BLaER1 treated with 17β-estradiol and CSF1 and Interleukin-3, amounts not matched to agents 10 nM and 100 nM (cell line): ENCODE data around the gene SUFU.

Experiments
- H3K27ac ChIP-seq, 11 experiments: shearing (Covaris generic); formaldehyde crosslinking; 2 replicates each; pipeline ENCODE4 v1.8.1; 2022
- H3K27me3 ChIP-seq, 11 experiments: shearing (Covaris generic); formaldehyde crosslinking; 2 replicates each; pipeline ENCODE4 v1.8.1; 2022
- H3K36me3 ChIP-seq, 11 experiments: shearing (Covaris generic); formaldehyde crosslinking; 2 replicates each; pipeline ENCODE4 v1.8.1; 2022
- H3K4me1 ChIP-seq, 10 experiments: shearing (Covaris generic); formaldehyde crosslinking; 2 replicates each; pipeline ENCODE4 v1.8.1; 2022
- H3K4me2 ChIP-seq, 11 experiments: shearing (Covaris generic); formaldehyde crosslinking; 2 replicates each; pipeline ENCODE4 v1.8.1; 2022
- H3K4me3 ChIP-seq, 10 experiments: shearing (Covaris generic); formaldehyde crosslinking; 2 replicates each; pipeline ENCODE4 v1.8.1; 2022
- H3K9ac ChIP-seq, 11 experiments: shearing (Covaris generic); formaldehyde crosslinking; 2 replicates each; pipeline ENCODE4 v1.8.1; 2022
- H3K9me3 ChIP-seq, 11 experiments: shearing (Covaris generic); formaldehyde crosslinking; replicated peaks in 1 of 11; 2 replicates each; pipeline ENCODE4 v1.8.1; 2022
- H4K20me1 ChIP-seq, 11 experiments: shearing (Covaris generic); formaldehyde crosslinking; 2 replicates each; pipeline ENCODE4 v1.8.1; 2022
- Cebpa-rat ChIP-seq, 11 experiments: shearing (Covaris generic); IDR thresholded peaks; 2 replicates each; pipeline ENCODE4 v1.8.1; 2022

The SUFU gene

DNA sequence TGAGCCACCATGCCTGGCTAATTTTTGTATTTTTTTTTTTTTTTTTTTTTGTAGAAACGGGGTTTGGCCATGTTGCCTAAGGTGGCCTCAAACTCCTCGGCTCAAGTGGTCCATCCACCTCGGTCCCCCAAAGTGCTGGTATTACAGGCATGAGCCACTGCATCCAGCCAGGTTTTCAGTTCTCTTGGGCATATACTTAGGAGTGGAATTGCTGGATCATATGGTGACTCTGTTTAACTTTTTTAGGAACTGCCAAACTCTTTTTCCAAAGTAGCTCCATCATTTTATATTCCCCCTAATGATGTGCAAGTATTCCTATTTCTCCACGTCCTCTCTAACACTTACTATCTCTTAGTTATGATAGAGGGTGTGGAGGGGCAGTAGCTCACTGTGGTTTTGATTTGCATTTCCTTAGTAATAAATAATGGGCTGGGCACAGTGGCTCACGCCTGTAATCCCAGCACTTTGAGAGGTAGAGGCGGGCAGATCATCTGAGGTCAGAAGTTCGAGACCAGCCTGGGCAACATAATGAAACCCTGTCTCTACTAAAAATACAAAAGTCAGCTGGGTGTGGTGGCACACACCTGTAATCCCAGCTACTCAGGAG lies 41.6 kb downstream of the SUFU start:
- Histone ChIP-seq H3K4me1 (peaks cover 14 to 32% (median 20%) of the 10 kb centered on the region in 10 experiments; a peak in 19 of 20 replicates), H3K4me3 (no peak overlapping the region), H3K4me2 (peak overlapping the region in 7 of 11 experiments; percentile 13 to 73 (median 59); a peak in 8 of 22 replicates), H3K9me3 (no peaks in the 10 kb centered on the region), H3K9ac (no peak overlapping the region), H3K27ac (no peak overlapping the region), H3K36me3 (peaks cover 5 to 44% (median 14%) of the 10 kb centered on the region in 11 experiments; a peak in 21 of 22 replicates), H4K20me1 (peaks cover 7 to 94% (median 14%) of the 10 kb centered on the region in 11 experiments; a peak in 15 of 22 replicates), H3K27me3 (no peaks in the 10 kb centered on the region)
- no peak for TF ChIP-seq Cebpa-rat (IDR thresholded peaks at IDR 0.05)

DNA sequence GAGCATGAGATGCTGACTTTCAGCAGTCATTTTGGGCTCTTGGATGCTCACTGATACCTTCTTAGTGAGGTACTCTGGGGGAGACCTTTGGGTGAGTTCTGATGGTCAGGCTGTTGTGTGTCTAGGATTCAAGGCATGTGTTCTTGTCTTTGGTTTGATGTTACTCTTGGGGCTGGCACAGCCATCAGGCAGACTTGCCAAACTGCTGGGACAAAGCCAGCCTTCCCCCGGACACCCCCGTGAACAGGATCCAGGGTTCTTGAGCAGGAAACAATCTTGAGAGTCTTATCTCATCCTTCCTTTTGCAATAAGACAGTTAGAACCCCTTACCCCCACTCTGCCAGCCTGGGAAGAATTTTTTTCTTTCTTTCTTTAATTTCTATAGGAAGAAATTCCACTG lies 42.2 kb downstream of the SUFU start:
- no peak overlapping the region for H3K4me3 ChIP-seq
- no peak overlapping the region for H3K9ac ChIP-seq
- H3K27ac ChIP-seq = no peak overlapping the region
- no peak for TF ChIP-seq Cebpa-rat (IDR thresholded peaks at IDR 0.05)
- H3K4me2 ChIP-seq = peak overlapping the region; percentile 13 to 73 (median 46); a peak in 19 of 22 replicates
- peaks cover 14 to 32% (median 20%) of the 10 kb centered on the region in 10 experiments; a peak in 19 of 20 replicates for H3K4me1 ChIP-seq
- peaks cover 0 to 5% (median 0%) of the 10 kb centered on the region in 11 experiments; a peak in 2 of 22 replicates for H3K9me3 ChIP-seq
- H3K36me3 ChIP-seq = peaks cover 11 to 50% (median 20%) of the 10 kb centered on the region in 11 experiments
- H4K20me1 ChIP-seq = peaks cover 7 to 90% (median 14%) of the 10 kb centered on the region in 11 experiments; a peak in 15 of 22 replicates
- H3K27me3 ChIP-seq = no peaks in the 10 kb centered on the region

DNA sequence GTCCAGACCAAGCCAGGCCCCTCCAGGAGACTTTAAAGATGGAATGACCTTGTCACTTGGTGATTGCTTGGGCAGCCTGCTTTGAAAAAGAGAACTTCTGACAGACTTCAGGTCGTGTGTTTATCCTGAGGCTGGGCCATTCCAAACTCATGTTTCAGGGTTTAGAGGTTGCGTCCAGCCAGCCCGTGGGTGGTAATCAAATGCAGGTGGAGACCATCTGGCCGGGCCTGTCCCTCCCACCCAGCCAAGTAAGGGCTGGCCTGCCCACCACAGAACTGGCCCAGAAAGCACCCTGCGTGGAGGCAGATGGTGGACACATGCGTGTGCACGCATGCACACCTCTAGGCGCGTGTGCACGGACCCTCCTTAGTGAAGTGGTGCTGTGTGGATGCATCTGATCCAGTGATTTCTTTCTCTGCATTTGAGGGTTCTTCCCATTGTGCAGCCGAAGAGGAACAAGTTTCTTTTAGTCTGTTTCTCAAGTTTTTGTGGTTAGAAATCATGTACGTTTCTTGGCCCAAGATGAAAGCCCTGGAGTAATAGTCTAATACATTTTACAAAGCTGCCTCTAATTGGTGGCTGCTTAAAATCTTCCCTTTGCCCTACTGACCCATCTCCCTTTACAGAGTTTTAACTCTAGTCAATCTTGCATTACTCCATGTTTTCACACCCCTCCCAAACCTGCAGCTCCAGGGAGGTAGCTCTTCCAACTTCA lies 43.0 kb downstream of the SUFU start:
- peak overlapping the region in 1 of 11 experiments; percentile 6; a peak in 1 of 22 replicates for H3K27ac ChIP-seq
- H3K27me3 ChIP-seq = no peaks in the 10 kb centered on the region
- H4K20me1 ChIP-seq = peaks cover 7 to 84% (median 14%) of the 10 kb centered on the region in 11 experiments; a peak in 15 of 22 replicates
- TF ChIP-seq Cebpa-rat (IDR thresholded peaks at IDR 0.05) = no peak
- no peak overlapping the region for H3K9ac ChIP-seq
- peaks cover 18 to 58% (median 28%) of the 10 kb centered on the region in 11 experiments for H3K36me3 ChIP-seq
- peak overlapping the region; percentile 13 to 73 (median 46); a peak in 21 of 22 replicates for H3K4me2 ChIP-seq
- peaks cover 0 to 8% (median 0%) of the 10 kb centered on the region in 11 experiments; a peak in 2 of 22 replicates for H3K9me3 ChIP-seq
- peaks cover 14 to 32% (median 20%) of the 10 kb centered on the region in 10 experiments; a peak in 19 of 20 replicates for H3K4me1 ChIP-seq
- H3K4me3 ChIP-seq = no peak overlapping the region

DNA sequence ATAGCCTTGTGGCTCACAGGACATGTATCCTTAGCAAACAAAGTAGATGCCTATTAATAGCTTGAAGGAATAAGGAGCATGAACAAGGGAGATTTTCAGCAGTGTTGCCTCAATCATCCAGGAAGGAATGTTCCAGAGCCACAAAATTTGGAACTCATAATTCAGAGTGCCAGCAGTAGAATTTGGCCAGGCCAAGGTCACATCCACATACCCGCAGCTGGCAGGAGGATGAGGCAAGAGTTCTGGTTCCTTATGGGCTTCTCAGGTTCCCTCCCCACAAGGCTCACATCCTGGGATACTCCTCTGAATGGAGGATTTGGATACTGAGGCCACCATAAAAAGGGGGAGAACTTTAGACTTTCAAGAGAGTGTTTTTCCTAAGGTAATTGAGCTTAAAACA lies 45.8 kb downstream of the SUFU start:
- peaks cover 0 to 8% (median 0%) of the 10 kb centered on the region in 11 experiments; a peak in 2 of 22 replicates for H3K9me3 ChIP-seq
- peaks cover 14 to 27% (median 20%) of the 10 kb centered on the region in 10 experiments; a peak in 19 of 20 replicates for H3K4me1 ChIP-seq
- no peak overlapping the region for H3K9ac ChIP-seq
- H4K20me1 ChIP-seq = peaks cover 7 to 72% (median 14%) of the 10 kb centered on the region in 11 experiments; a peak in 15 of 22 replicates
- no peak for TF ChIP-seq Cebpa-rat (IDR thresholded peaks at IDR 0.05)
- peaks cover 31 to 75% (median 41%) of the 10 kb centered on the region in 11 experiments for H3K36me3 ChIP-seq
- H3K4me2 ChIP-seq = no peak overlapping the region
- H3K27me3 ChIP-seq = no peaks in the 10 kb centered on the region
- no peak overlapping the region for H3K4me3 ChIP-seq
- H3K27ac ChIP-seq = no peak overlapping the region

DNA sequence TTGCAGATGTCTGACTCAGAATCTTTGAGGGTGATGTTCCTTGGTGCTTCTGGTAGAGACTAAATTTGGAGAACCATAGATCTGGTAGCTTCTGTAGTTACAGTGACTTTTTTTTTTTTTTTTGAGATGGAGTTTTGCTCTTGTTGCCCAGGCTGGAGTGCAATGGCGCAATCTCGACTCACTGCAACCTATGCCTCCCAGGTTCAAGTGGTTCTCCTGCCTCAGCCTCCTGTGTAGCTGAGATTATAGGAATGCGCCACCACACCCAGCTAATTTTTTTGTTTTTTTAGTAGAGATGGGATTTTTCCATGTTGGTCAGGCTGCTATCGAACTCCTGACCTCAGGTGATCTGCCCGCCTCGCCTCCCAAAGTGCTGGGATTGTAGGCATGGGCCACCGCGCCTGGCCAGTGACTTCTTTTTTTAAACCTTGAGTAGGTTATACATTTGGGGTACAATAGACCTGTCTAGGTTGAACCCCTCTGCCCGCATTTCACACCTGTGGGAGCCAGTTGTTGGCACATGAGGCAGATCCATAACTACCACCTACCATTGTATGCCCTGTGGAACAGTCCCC lies 47.0 kb downstream of the SUFU start:
- Histone ChIP-seq H3K27me3 (no peaks in the 10 kb centered on the region), H3K27ac (no peak overlapping the region), H3K9me3 (peaks cover 0 to 8% (median 0%) of the 10 kb centered on the region in 11 experiments; a peak in 2 of 22 replicates), H3K4me2 (no peak overlapping the region), H3K36me3 (peaks cover 31 to 72% (median 42%) of the 10 kb centered on the region in 11 experiments), H3K4me3 (no peak overlapping the region), H3K9ac (no peak overlapping the region), H4K20me1 (peaks cover 2 to 72% (median 14%) of the 10 kb centered on the region in 11 experiments; a peak in 15 of 22 replicates), H3K4me1 (peaks cover 14 to 22% (median 17%) of the 10 kb centered on the region in 10 experiments; a peak in 19 of 20 replicates)
- TF ChIP-seq Cebpa-rat (IDR thresholded peaks at IDR 0.05) = no peak

DNA sequence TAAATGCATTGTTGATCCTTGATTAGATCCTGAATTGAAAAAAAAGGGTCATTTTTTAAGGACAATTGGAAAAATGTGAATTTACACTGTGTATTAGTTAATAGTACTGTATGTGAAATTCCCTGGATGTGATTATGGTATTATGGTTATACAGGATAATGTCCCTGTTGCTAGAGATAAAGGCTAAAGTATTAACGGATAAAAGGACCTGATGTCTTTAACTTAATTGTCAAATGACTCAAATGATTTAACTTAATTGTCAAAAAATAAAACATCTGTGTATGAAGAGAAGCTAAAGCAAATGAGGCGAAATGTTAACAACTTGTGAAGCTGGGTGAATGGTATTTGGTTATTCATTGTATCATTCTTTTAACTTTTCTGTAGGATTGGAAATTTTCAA lies 48.8 kb downstream of the SUFU start:
- Histone ChIP-seq H3K9me3 (peaks cover 0 to 8% (median 0%) of the 10 kb centered on the region in 11 experiments; a peak in 2 of 22 replicates), H3K4me3 (no peak overlapping the region), H3K27ac (no peak overlapping the region), H3K4me1 (peaks cover 0 to 22% (median 12%) of the 10 kb centered on the region in 10 experiments; a peak in 15 of 20 replicates), H3K27me3 (no peaks in the 10 kb centered on the region), H3K9ac (no peak overlapping the region), H3K36me3 (peaks cover 31 to 72% (median 42%) of the 10 kb centered on the region in 11 experiments), H4K20me1 (peaks cover 0 to 72% (median 0%) of the 10 kb centered on the region in 11 experiments; a peak in 7 of 22 replicates), H3K4me2 (no peak overlapping the region)
- no peak for TF ChIP-seq Cebpa-rat (IDR thresholded peaks at IDR 0.05)

DNA sequence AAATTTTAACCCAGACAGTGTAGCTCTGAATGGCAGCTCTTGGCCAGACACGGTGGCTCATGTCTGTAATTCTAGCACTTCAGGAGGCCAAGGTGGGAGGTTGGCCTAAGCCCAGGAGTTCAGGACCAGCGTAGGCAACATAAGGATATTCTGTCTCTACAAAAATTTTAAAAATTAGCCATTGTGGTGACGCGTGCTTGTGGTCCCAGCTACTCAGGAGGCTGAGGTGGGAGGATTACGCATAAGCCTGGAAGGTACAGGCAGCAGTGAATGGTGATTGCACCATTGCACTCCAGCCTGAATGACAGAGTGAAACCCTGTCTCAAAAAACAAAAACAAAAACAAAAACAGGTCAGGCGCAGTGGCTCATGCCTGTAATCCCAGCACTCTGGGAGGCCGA lies 50.0 kb downstream of the SUFU start:
- no peak overlapping the region for H3K9ac ChIP-seq
- H3K4me3 ChIP-seq = no peak overlapping the region
- peaks cover 0 to 28% (median 12%) of the 10 kb centered on the region in 10 experiments; a peak in 15 of 20 replicates for H3K4me1 ChIP-seq
- H3K27ac ChIP-seq = no peak overlapping the region
- no peaks in the 10 kb centered on the region for H3K27me3 ChIP-seq
- H3K9me3 ChIP-seq = peaks cover 0 to 8% (median 0%) of the 10 kb centered on the region in 11 experiments; a peak in 2 of 22 replicates
- TF ChIP-seq Cebpa-rat (IDR thresholded peaks at IDR 0.05) = no peak
- peaks cover 31 to 62% (median 42%) of the 10 kb centered on the region in 11 experiments for H3K36me3 ChIP-seq
- no peak overlapping the region for H3K4me2 ChIP-seq
- H4K20me1 ChIP-seq = peaks cover 0 to 72% (median 2%) of the 10 kb centered on the region in 11 experiments; a peak in 6 of 22 replicates

DNA sequence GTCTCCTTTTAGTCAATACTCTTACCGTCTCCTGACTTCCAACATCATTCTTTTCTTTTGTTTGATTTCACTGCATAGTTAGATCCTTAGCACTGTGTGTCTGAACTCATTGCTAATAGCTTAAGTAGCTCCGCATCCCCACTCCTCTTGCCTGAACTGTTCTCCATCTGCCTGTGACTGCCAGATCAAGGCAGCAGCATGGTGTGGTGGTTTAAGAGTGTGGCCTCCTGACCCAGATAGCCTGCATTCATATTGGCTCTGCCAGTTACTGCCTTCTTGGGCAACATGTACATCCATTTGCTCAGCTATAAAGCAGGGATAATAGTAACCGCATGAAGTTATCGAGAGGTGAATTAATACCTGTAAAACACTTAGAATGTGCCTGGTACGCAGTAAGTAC lies 50.8 kb downstream of the SUFU start:
- peaks cover 0 to 72% (median 7%) of the 10 kb centered on the region in 11 experiments; a peak in 7 of 22 replicates for H4K20me1 ChIP-seq
- H3K4me1 ChIP-seq = peaks cover 0 to 36% (median 15%) of the 10 kb centered on the region in 10 experiments; a peak in 15 of 20 replicates
- no peaks in the 10 kb centered on the region for H3K27me3 ChIP-seq
- H3K4me3 ChIP-seq = no peak overlapping the region
- no peak overlapping the region for H3K27ac ChIP-seq
- H3K9ac ChIP-seq = no peak overlapping the region
- H3K9me3 ChIP-seq = peaks cover 0 to 8% (median 0%) of the 10 kb centered on the region in 11 experiments; a peak in 2 of 22 replicates
- H3K36me3 ChIP-seq = peaks cover 30 to 54% (median 36%) of the 10 kb centered on the region in 11 experiments
- H3K4me2 ChIP-seq = no peak overlapping the region
- TF ChIP-seq Cebpa-rat (IDR thresholded peaks at IDR 0.05) = no peak
